ENCODE results near the gene AKAP6. TPM values are rescaled to one million over a fixed set of nuclear protein-coding genes. Genes with fewer than 3 reads are reported as not detected.

Gene AKAP6
- total RNA-seq, 1 experiment from 2014 or later, result 1.9 TPM

DNA sequence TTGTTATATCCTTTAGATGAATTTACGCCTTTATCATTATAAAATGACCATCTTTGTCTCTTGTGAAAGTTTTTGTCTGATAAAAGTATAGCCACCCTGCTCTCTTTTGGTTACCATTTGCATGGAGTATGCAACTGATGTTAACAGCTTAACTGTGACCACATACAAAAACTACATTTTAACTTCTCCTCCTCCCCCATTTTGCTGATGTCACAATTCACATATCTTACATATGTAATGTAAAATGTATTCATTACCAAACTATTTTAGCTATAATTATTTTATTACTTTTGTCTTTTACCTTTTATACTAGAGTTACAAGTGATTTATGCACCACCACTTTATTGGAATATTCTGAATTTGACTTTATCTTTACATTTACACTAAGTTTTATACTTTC, 425.1 kb downstream of the AKAP6 start:
- DNase-seq (ENCODE audit: low read depth, low spot score), result no peak
- POLR2A ChIA-PET, result no interaction called here
- H4K20me1 ChIP-seq (ENCODE audit: insufficient read depth), result no peaks in the 10 kb centered on the region
- H3K4me3 ChIP-seq (replicated peaks in 1 of 2; ENCODE audit: low read depth in 1 of 2, low read length in 2 of 2), result no peak overlapping the region
- no peak overlapping the region for H3K4me2 ChIP-seq (ENCODE audit: low read length)
- intact Hi-C loops (cut with micrococcal nuclease), result no loop called here
- no peaks in the 10 kb centered on the region for H3K79me2 ChIP-seq (ENCODE audit: insufficient read depth, low read length)
- no peak overlapping the region for H3K9ac ChIP-seq (ENCODE audit: low read length)
- CTCF ChIA-PET, result no interaction called here
- peaks cover 0 to 3% of the 10 kb centered on the region in 2 experiments; a peak in 1 of 4 replicates for H3K9me3 ChIP-seq (ENCODE audit: control insufficient read depth in 1 of 2, insufficient read depth in 1 of 2, low read depth in 1 of 2, low read length in 2 of 2)
- no peaks in the 10 kb centered on the region for H3K4me1 ChIP-seq (ENCODE audit: control insufficient read depth in 1 of 2, insufficient read depth in 2 of 2, low read length in 2 of 2)
- no peaks in the 10 kb centered on the region for H3K36me3 ChIP-seq (ENCODE audit: control insufficient read depth in 1 of 2, insufficient read depth in 2 of 2, low read length in 2 of 2)
- H3K27ac ChIP-seq (ENCODE audit: low read depth, low read length), result no peak overlapping the region
- no peak for TF ChIP-seq EZH2phosphoT487 (IDR thresholded peaks at IDR 0.05; ENCODE audit: borderline replicate concordance)
- no peaks in the 10 kb centered on the region for H3K27me3 ChIP-seq (ENCODE audit: insufficient read depth, low read length)
- RAD21 ChIA-PET (ENCODE audit: low non-redundant PET in 1 of 2, low total read pairs in 2 of 2, uncharacterized antibody in 2 of 2, unreplicated experiment in 2 of 2), result no interaction called here
- no TSS peak for BruUV-seq (replicated peaks)
- no peak overlapping the region for H2AFZ ChIP-seq (ENCODE audit: low read depth, low read length, poor library complexity, severe bottlenecking)
- no peaks in the 10 kb centered on the region for H3K9me2 ChIP-seq (ENCODE audit: insufficient read depth)
- no peak for ATAC-seq

DNA sequence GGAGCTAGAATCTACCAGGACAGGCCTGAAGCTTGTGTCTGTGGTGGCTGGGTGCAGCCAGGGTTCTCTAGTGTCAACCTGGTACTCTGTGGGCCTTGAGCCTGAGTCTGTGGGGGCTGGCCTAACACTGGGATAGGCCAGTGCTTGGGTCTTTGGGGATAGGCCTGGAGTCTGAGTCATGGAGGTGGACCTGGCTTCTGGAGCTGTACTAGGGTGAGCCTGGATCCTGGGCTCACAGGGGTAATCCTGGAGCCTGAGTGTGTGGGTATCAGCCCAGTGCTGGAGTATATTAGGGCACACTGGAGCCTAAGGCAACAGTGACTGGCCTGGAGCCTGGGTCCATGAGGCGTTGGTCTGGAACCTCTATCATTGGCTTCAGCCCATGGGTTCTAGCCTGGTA, 427.1 kb downstream of the AKAP6 start:
- no peaks in the 10 kb centered on the region for H3K9me2 ChIP-seq (ENCODE audit: insufficient read depth)
- H3K4me1 ChIP-seq (ENCODE audit: control insufficient read depth in 1 of 2, insufficient read depth in 2 of 2, low read length in 2 of 2), result no peaks in the 10 kb centered on the region
- BruUV-seq (replicated peaks), result no TSS peak
- ChIA-PET CTCF (no interaction called here), RAD21 (ENCODE audit: low non-redundant PET in 1 of 2, low total read pairs in 2 of 2, uncharacterized antibody in 2 of 2, unreplicated experiment in 2 of 2) (no interaction called here), POLR2A (no interaction called here)
- no peaks in the 10 kb centered on the region for H3K79me2 ChIP-seq (ENCODE audit: insufficient read depth, low read length)
- no peak overlapping the region for H3K27ac ChIP-seq (ENCODE audit: low read depth, low read length)
- ATAC-seq (no peak), DNase-seq (ENCODE audit: low read depth, low spot score) (no peak)
- no peak overlapping the region for H2AFZ ChIP-seq (ENCODE audit: low read depth, low read length, poor library complexity, severe bottlenecking)
- no peak overlapping the region for H3K9ac ChIP-seq (ENCODE audit: low read length)
- no peak overlapping the region for H3K4me3 ChIP-seq (replicated peaks in 1 of 2; ENCODE audit: low read depth in 1 of 2, low read length in 2 of 2)
- intact Hi-C loops (cut with micrococcal nuclease), result no loop called here
- peaks cover 0 to 3% of the 10 kb centered on the region in 2 experiments; a peak in 1 of 4 replicates for H3K9me3 ChIP-seq (ENCODE audit: control insufficient read depth in 1 of 2, insufficient read depth in 1 of 2, low read depth in 1 of 2, low read length in 2 of 2)
- H3K36me3 ChIP-seq (ENCODE audit: control insufficient read depth in 1 of 2, insufficient read depth in 2 of 2, low read length in 2 of 2), result no peaks in the 10 kb centered on the region
- H3K27me3 ChIP-seq (ENCODE audit: insufficient read depth, low read length), result 0 out of 2 replicates have a peak, but pooled peaks cover 6% of the 10 kb centered on the region
- no peak overlapping the region for H3K4me2 ChIP-seq (ENCODE audit: low read length)
- no peaks in the 10 kb centered on the region for H4K20me1 ChIP-seq (ENCODE audit: insufficient read depth)
- TF ChIP-seq, protein P1, sequence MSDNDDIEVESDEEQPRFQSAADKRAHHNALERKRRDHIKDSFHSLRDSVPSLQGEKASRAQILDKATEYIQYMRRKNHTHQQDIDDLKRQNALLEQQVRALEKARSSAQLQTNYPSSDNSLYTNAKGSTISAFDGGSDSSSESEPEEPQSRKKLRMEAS (IDR thresholded peaks at IDR 0.05), result no peak
- no peak for TF ChIP-seq ZNF274 (IDR thresholded peaks at IDR 0.05; ENCODE audit: low read depth, low read length)
- TF ChIP-seq POLR2A (IDR thresholded peaks at IDR 0.05; ENCODE audit: borderline replicate concordance, extremely low read depth, insufficient read depth, insufficient read length), result no peak
- no peak for TF ChIP-seq CBX3 (IDR thresholded peaks at IDR 0.05; ENCODE audit: low read depth)
- TF ChIP-seq, protein P2, sequence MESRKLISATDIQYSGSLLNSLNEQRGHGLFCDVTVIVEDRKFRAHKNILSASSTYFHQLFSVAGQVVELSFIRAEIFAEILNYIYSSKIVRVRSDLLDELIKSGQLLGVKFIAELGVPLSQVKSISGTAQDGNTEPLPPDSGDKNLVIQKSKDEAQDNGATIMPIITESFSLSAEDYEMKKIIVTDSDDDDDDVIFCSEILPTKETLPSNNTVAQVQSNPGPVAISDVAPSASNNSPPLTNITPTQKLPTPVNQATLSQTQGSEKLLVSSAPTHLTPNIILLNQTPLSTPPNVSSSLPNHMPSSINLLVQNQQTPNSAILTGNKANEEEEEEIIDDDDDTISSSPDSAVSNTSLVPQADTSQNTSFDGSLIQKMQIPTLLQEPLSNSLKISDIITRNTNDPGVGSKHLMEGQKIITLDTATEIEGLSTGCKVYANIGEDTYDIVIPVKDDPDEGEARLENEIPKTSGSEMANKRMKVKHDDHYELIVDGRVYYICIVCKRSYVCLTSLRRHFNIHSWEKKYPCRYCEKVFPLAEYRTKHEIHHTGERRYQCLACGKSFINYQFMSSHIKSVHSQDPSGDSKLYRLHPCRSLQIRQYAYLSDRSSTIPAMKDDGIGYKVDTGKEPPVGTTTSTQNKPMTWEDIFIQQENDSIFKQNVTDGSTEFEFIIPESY (IDR thresholded peaks at IDR 0.05; ENCODE audit: extremely low read depth, insufficient replicate concordance, low read length), result no peak
- TF ChIP-seq, protein P3, sequence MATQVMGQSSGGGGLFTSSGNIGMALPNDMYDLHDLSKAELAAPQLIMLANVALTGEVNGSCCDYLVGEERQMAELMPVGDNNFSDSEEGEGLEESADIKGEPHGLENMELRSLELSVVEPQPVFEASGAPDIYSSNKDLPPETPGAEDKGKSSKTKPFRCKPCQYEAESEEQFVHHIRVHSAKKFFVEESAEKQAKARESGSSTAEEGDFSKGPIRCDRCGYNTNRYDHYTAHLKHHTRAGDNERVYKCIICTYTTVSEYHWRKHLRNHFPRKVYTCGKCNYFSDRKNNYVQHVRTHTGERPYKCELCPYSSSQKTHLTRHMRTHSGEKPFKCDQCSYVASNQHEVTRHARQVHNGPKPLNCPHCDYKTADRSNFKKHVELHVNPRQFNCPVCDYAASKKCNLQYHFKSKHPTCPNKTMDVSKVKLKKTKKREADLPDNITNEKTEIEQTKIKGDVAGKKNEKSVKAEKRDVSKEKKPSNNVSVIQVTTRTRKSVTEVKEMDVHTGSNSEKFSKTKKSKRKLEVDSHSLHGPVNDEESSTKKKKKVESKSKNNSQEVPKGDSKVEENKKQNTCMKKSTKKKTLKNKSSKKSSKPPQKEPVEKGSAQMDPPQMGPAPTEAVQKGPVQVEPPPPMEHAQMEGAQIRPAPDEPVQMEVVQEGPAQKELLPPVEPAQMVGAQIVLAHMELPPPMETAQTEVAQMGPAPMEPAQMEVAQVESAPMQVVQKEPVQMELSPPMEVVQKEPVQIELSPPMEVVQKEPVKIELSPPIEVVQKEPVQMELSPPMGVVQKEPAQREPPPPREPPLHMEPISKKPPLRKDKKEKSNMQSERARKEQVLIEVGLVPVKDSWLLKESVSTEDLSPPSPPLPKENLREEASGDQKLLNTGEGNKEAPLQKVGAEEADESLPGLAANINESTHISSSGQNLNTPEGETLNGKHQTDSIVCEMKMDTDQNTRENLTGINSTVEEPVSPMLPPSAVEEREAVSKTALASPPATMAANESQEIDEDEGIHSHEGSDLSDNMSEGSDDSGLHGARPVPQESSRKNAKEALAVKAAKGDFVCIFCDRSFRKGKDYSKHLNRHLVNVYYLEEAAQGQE (IDR thresholded peaks at IDR 0.05; ENCODE audit: low read depth), result no peak
- TF ChIP-seq, protein P4, sequence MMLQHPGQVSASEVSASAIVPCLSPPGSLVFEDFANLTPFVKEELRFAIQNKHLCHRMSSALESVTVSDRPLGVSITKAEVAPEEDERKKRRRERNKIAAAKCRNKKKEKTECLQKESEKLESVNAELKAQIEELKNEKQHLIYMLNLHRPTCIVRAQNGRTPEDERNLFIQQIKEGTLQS (IDR thresholded peaks at IDR 0.05), result no peak
- TF ChIP-seq, protein P5, sequence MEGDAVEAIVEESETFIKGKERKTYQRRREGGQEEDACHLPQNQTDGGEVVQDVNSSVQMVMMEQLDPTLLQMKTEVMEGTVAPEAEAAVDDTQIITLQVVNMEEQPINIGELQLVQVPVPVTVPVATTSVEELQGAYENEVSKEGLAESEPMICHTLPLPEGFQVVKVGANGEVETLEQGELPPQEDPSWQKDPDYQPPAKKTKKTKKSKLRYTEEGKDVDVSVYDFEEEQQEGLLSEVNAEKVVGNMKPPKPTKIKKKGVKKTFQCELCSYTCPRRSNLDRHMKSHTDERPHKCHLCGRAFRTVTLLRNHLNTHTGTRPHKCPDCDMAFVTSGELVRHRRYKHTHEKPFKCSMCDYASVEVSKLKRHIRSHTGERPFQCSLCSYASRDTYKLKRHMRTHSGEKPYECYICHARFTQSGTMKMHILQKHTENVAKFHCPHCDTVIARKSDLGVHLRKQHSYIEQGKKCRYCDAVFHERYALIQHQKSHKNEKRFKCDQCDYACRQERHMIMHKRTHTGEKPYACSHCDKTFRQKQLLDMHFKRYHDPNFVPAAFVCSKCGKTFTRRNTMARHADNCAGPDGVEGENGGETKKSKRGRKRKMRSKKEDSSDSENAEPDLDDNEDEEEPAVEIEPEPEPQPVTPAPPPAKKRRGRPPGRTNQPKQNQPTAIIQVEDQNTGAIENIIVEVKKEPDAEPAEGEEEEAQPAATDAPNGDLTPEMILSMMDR (IDR thresholded peaks at IDR 0.05 in 2 of 3, conservative IDR thresholded peaks at IDR 0.05 in 1 of 3; ENCODE audit: borderline replicate concordance in 1 of 3, insufficient read depth in 1 of 3, low read depth in 2 of 3, low read length in 2 of 3), result no peak
- no peak for TF ChIP-seq RAD21 (IDR thresholded peaks at IDR 0.05; ENCODE audit: low read depth)
- no peak for TF ChIP-seq EZH2 (IDR thresholded peaks at IDR 0.05)
- TF ChIP-seq YY1 (IDR thresholded peaks at IDR 0.05; ENCODE audit: extremely low read depth, insufficient replicate concordance, low read depth, low read length), result no peak
- TF ChIP-seq ZFX (IDR thresholded peaks at IDR 0.05), result no peak
